ENCODE results near the gene LUZP4.

GRCh38 chrX:115345615-115346014 is 56.1 kb downstream of the LUZP4 start:
- no peak for TF ChIP-seq POLR2A (IDR thresholded peaks at IDR 0.05)
- no peak for TF ChIP-seq CTCF (IDR thresholded peaks at IDR 0.05)
